B cell (primary cell): ENCODE measurements around the gene TMEM86A. TPM values are rescaled to one million over a fixed set of nuclear protein-coding genes. Genes with fewer than 3 reads are reported as not detected.

Experiments used
- ATAC-seq: fragments of 200-7000 bp; cut with Tn5 transposase; one replicate; pipeline ENCODE4 v1.10.0; 2021; ENCODE audit warnings: low read depth, mild to moderate bottlenecking, moderate number of reproducible peaks, moderate library complexity
- CTCF ChIA-PET: fragments of 350-600 bp; sonication (Branson Sonifier 250); formaldehyde crosslinking; loops from one replicate; lab custom pipeline; 2021; ENCODE audit warnings: antibody characterized with exemption, inconsistent platforms; lab: Charles Lee
- POLR2A ChIA-PET: fragments of 350-600 bp; sonication (Branson Sonifier 250); formaldehyde crosslinking; loops from one replicate; lab custom pipeline; 2021; ENCODE audit warnings: antibody characterized with exemption; lab: Charles Lee
- DNase-seq: peaks from one replicate; pipeline ENCODE4 v3.0.0; 2013
- H2AFZ ChIP-seq: 2 replicates; pipeline ENCODE4 v1.6.1; 2012; ENCODE audit warnings: mild to moderate bottlenecking, low read depth, low read length; ENCODE audit not compliant: insufficient read depth, poor library complexity, severe bottlenecking
- H3K27ac ChIP-seq, 2 donors: 1 replicate in 1 of 2; 2 replicates in 1 of 2; pipeline ENCODE4 v1.5.1; 2012 to 2013; ENCODE audit warnings: low read length in 2 of 2, mild to moderate bottlenecking in 2 of 2, moderate library complexity in 1 of 2
- H3K27me3 ChIP-seq, 4 experiments: fragments of 200-600 bp in 1 of 4; sonication (generic) in 1 of 4; replicated peaks in 1 of 4; 1 replicate in 2 of 4; 2 replicates in 2 of 4; pipeline versions ENCODE4 v1.6.1 to v1.7.0; 2013 to 2016; ENCODE audit warnings: low read length in 3 of 4, mild to moderate bottlenecking in 2 of 4, mixed read lengths in 1 of 4, moderate library complexity in 1 of 4; ENCODE audit not compliant: insufficient read depth in 4 of 4, control insufficient read depth in 3 of 4; ENCODE audit errors: control extremely low read depth in 1 of 4
- H3K36me3 ChIP-seq, 2 experiments: replicated peaks in 1 of 2; 1 replicate in 1 of 2; 2 replicates in 1 of 2; pipeline versions ENCODE4 v1.6.1 to v1.7.1; 2013; ENCODE audit warnings: low read length in 1 of 2; ENCODE audit not compliant: insufficient read depth in 2 of 2, control insufficient read depth in 1 of 2; ENCODE audit errors: control extremely low read depth in 1 of 2, extremely low read depth in 1 of 2
- H3K4me1 ChIP-seq, 2 donors: fragments of 200-600 bp in 1 of 2; sonication (generic) in 1 of 2; 1 replicate in 1 of 2; 2 replicates in 1 of 2; pipeline versions ENCODE4 v1.5.1 to v1.6.1; 2013 to 2017; ENCODE audit warnings: low read length in 2 of 2; ENCODE audit not compliant: control insufficient read depth in 2 of 2, insufficient read depth in 2 of 2
- H3K4me2 ChIP-seq: replicated peaks from 2 replicates; pipeline ENCODE3; 2012; ENCODE audit warnings: mild to moderate bottlenecking, low read depth, low read length; ENCODE audit not compliant: poor library complexity, severe bottlenecking
- H3K4me3 ChIP-seq, 5 experiments: fragments of 200-600 bp in 1 of 5; sonication (generic) in 1 of 5; 1 replicate in 3 of 5; 2 replicates in 2 of 5; pipeline versions ENCODE4 v1.5.1 to v1.7.0; 2011 to 2016; ENCODE audit warnings: low read length in 4 of 5, mild to moderate bottlenecking in 4 of 5, low read depth in 2 of 5, control low read depth in 1 of 5, moderate library complexity in 1 of 5; ENCODE audit not compliant: insufficient read depth in 1 of 5; ENCODE audit errors: control extremely low read depth in 1 of 5, extremely low read depth in 1 of 5
- H3K79me2 ChIP-seq: fragments of 200-600 bp; sonication (generic); one replicate; pipeline ENCODE4 v1.6.0; 2016; ENCODE audit warnings: low read length; ENCODE audit not compliant: control insufficient read depth, insufficient read depth
- H3K9ac ChIP-seq: fragments of 200-600 bp; sonication (generic); 2 replicates; pipeline ENCODE4 v1.6.1; 2017; ENCODE audit warnings: mild to moderate bottlenecking, low read length, moderate library complexity
- H3K9me3 ChIP-seq, 3 donors: one replicate each; pipeline versions ENCODE4 v1.6.1 to v1.7.1; 2013; ENCODE audit warnings: low read length in 2 of 3; ENCODE audit not compliant: control insufficient read depth in 2 of 3, insufficient read depth in 1 of 3; ENCODE audit errors: control extremely low read depth in 1 of 3
- H4K20me1 ChIP-seq: 2 replicates; pipeline ENCODE4 v1.6.0; 2012; ENCODE audit warnings: mild to moderate bottlenecking, low read length; ENCODE audit not compliant: insufficient read depth, control insufficient read depth, poor library complexity, severe bottlenecking
- H3K27ac Mint-ChIP-seq: one replicate; pipeline ENCODE4 v1.8.0; 2021; ENCODE audit warnings: mixed read lengths
- H3K27me3 Mint-ChIP-seq: one replicate; pipeline ENCODE4 v1.8.0; 2021; ENCODE audit warnings: mixed read lengths
- H3K4me1 Mint-ChIP-seq: one replicate; pipeline ENCODE4 v1.8.0; 2021; ENCODE audit warnings: mixed read lengths
- H3K4me3 Mint-ChIP-seq: one replicate; pipeline ENCODE4 v1.8.0; 2021; ENCODE audit warnings: mixed read lengths
- H3K9me3 Mint-ChIP-seq: one replicate; pipeline ENCODE4 v1.8.0; 2022; ENCODE audit warnings: mixed read lengths; ENCODE audit not compliant: insufficient read depth
- EZH2 ChIP-seq: IDR thresholded peaks from 2 replicates; pipeline ENCODE4 v1.6.1; 2012; ENCODE audit warnings: borderline replicate concordance, low read depth, mild to moderate bottlenecking, moderate library complexity, low read length; ENCODE audit not compliant: insufficient read depth, poor library complexity, severe bottlenecking
- WGBS: methylation state at CpG from one replicate; pipeline ENCODE4 v1.1.5; 2013; ENCODE audit warnings: missing lambda C conversion rate; ENCODE audit not compliant: insufficient coverage; 5-methylcytosine and 5-hydroxymethylcytosine counted together
- intact Hi-C: fragments of 100-400 bp; cut with micrococcal nuclease; formaldehyde crosslinking; loops from one replicate; pipeline ENCODE4 v1.10.0; 2022
- polyA plus RNA-seq: library from polyadenylated mRNA; depleted of rRNA; stranded (reverse); fragments of >200 nt; gene quantifications from 2 replicates; pipeline ENCODE4 v1.2.3, GENCODE V29; 2012
- total RNA-seq, 2 donors: library from RNA; stranded (reverse); fragments of 120-200 nt in 1 of 2; gene quantifications; 1 replicate in 1 of 2; 2 replicates in 1 of 2; pipeline versions ENCODE4 v1.2.3 to v1.2.4, GENCODE V29; 2013 to 2022
- TF ChIP-seq, protein P1 (sequence below): fragments of 200-600 bp; IDR thresholded peaks from one replicate; pipeline ENCODE4 v1.8.0; 2022; ENCODE audit warnings: antibody characterized with exemption, mild to moderate bottlenecking

Gene TMEM86A
- total and polyA plus RNA-seq, 2 donors (not counting 1 experiment from before 2014, with no cell fraction given), result 0.40 to 1.1 TPM

DNA sequence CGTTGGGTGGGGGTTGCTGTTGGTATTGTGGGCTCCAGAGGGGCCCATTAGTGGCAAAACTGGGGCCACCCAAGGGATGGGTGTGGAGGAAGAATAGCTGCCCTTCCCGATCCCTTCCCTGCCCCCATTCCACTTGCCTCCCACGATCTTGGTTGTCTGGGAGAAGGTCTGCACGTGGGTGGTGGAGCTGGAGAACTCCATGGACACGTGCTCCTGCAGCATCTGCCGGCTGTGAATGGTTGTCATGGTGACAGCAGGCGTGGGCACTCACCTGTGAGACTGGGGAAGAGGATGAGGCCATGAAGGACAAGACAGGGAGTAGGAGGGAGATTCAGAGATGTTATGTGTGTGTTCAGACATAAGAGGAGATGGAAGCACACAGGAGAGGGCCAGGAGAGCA is 25.4 kb downstream of the TMEM86A start:
- no peak overlapping the region for H3K27ac ChIP-seq
- H3K9me3 ChIP-seq, result no peaks in the 10 kb centered on the region
- H3K4me3 ChIP-seq, result no peak overlapping the region
- TF ChIP-seq EZH2, result no peak
- Mint-ChIP-seq H3K27ac (no peak overlapping the region), H3K27me3 (no peaks in the 10 kb centered on the region), H3K9me3 (no peaks in the 10 kb centered on the region), H3K4me1 (peaks cover 14% of the 10 kb centered on the region), H3K4me3 (no peak overlapping the region)
- H3K36me3 ChIP-seq, result no peaks in the 10 kb centered on the region
- DNase-seq (no peak), ATAC-seq (no peak)
- no peak overlapping the region for H3K9ac ChIP-seq
- peaks cover 12 to 23% of the 10 kb centered on the region in 2 donors for H3K4me1 ChIP-seq
- intact Hi-C loops, result loop anchor here (5.0 to 10.0 kb wide), 2 partner anchors 92 to 329 kb away; partner anchors contain the start of genes LDHA and SPTY2D1
- no peaks in the 10 kb centered on the region for H4K20me1 ChIP-seq
- H3K79me2 ChIP-seq, result no peaks in the 10 kb centered on the region
- CTCF ChIA-PET, result interaction anchor here (0.6 to 5.7 kb wide), 9 partner anchors 8 to 1701 kb away, joined by 3 to 59 read pairs (median 3); no protein-coding TSS in a partner anchor
- WGBS, result 75% methylated on average over 5 of the region's 7 CpGs
- POLR2A ChIA-PET, result no interaction called here
- no peak overlapping the region for H3K4me2 ChIP-seq
- peaks cover 0 to 3% (median 0%) of the 10 kb centered on the region in 4 experiments for H3K27me3 ChIP-seq
- H2AFZ ChIP-seq, result no peak overlapping the region

- Histone ChIP-seq H3K9ac (no peak within 1 kb of the TSS), H3K4me3 (no peak within 1 kb of the TSS), H3K27me3 (peaks cover 0 to 3% (median 0%) of the 10 kb centered on the region in 4 experiments), H3K79me2 (no peaks in the 10 kb centered on the region), H3K27ac (no peak within 1 kb of the TSS), H3K36me3 (no peaks in the 10 kb centered on the region), H2AFZ (no peak within 1 kb of the TSS), H4K20me1 (no peaks in the 10 kb centered on the region), H3K4me2 (no peak within 1 kb of the TSS), H3K4me1 (peaks cover 9 to 19% of the 10 kb centered on the region in 2 donors), H3K9me3 (no peaks in the 10 kb centered on the region)
- POLR2A ChIA-PET, result no interaction called here
- WGBS, result 95% methylated on average over 4 of the region's 7 CpGs
- no peak for ATAC-seq
- no peak for DNase-seq
- no peaks in the 10 kb centered on the region for H3K9me3 Mint-ChIP-seq
- TF ChIP-seq, protein P1, sequence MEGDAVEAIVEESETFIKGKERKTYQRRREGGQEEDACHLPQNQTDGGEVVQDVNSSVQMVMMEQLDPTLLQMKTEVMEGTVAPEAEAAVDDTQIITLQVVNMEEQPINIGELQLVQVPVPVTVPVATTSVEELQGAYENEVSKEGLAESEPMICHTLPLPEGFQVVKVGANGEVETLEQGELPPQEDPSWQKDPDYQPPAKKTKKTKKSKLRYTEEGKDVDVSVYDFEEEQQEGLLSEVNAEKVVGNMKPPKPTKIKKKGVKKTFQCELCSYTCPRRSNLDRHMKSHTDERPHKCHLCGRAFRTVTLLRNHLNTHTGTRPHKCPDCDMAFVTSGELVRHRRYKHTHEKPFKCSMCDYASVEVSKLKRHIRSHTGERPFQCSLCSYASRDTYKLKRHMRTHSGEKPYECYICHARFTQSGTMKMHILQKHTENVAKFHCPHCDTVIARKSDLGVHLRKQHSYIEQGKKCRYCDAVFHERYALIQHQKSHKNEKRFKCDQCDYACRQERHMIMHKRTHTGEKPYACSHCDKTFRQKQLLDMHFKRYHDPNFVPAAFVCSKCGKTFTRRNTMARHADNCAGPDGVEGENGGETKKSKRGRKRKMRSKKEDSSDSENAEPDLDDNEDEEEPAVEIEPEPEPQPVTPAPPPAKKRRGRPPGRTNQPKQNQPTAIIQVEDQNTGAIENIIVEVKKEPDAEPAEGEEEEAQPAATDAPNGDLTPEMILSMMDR, result no peak
- no peak for TF ChIP-seq EZH2
- peaks cover 13% of the 10 kb centered on the region for H3K4me1 Mint-ChIP-seq
- no peak within 1 kb of the TSS for H3K4me3 Mint-ChIP-seq
- intact Hi-C loops, result loop anchor here (10.0 kb wide), 1 partner anchor 331 kb away; the partner anchor contains the start of gene LDHA
- CTCF ChIA-PET, result no interaction called here
- H3K27ac Mint-ChIP-seq, result no peak within 1 kb of the TSS
- no peaks in the 10 kb centered on the region for H3K27me3 Mint-ChIP-seq
These were observed 27.5 kb downstream of the TMEM86A start, which contains the start of gene IGSF22 for GRCh38 chr11:18726040-18726439. IGSF22 (minus strand) TSS chr11:18726188; CDS start chr11:18724236, 1,952 bp downstream.
